B cell (primary cell): ENCODE data around the gene ITPRIP. TPM values are rescaled to one million over a fixed set of nuclear protein-coding genes. Genes with fewer than 3 reads are reported as not detected.
A peak's percentile ranks its signal among the peaks of the same experiment; 100 is the strongest.

ENCODE experiments used
- ATAC-seq: fragments of 200-7000 bp; cut with Tn5 transposase; one replicate; pipeline ENCODE4 v1.10.0; 2021; ENCODE audit warnings: low read depth, mild to moderate bottlenecking, moderate number of reproducible peaks, moderate library complexity
- CTCF ChIA-PET: fragments of 350-600 bp; sonication (Branson Sonifier 250); formaldehyde crosslinking; loops from one replicate; lab custom pipeline; 2021; ENCODE audit warnings: antibody characterized with exemption, inconsistent platforms; lab: Charles Lee
- POLR2A ChIA-PET: fragments of 350-600 bp; sonication (Branson Sonifier 250); formaldehyde crosslinking; loops from one replicate; lab custom pipeline; 2021; ENCODE audit warnings: antibody characterized with exemption; lab: Charles Lee
- DNase-seq: peaks from one replicate; pipeline ENCODE4 v3.0.0; 2013
- H2AFZ ChIP-seq: 2 replicates; pipeline ENCODE4 v1.6.1; 2012; ENCODE audit warnings: mild to moderate bottlenecking, low read depth, low read length; ENCODE audit not compliant: insufficient read depth, poor library complexity, severe bottlenecking
- H3K27ac ChIP-seq, 2 donors: 1 replicate in 1 of 2; 2 replicates in 1 of 2; pipeline ENCODE4 v1.5.1; 2012 to 2013; ENCODE audit warnings: low read length in 2 of 2, mild to moderate bottlenecking in 2 of 2, moderate library complexity in 1 of 2
- H3K27me3 ChIP-seq, 4 experiments: fragments of 200-600 bp in 1 of 4; sonication (generic) in 1 of 4; replicated peaks in 1 of 4; 1 replicate in 2 of 4; 2 replicates in 2 of 4; pipeline versions ENCODE4 v1.6.1 to v1.7.0; 2013 to 2016; ENCODE audit warnings: low read length in 3 of 4, mild to moderate bottlenecking in 2 of 4, mixed read lengths in 1 of 4, moderate library complexity in 1 of 4; ENCODE audit not compliant: insufficient read depth in 4 of 4, control insufficient read depth in 3 of 4; ENCODE audit errors: control extremely low read depth in 1 of 4
- H3K36me3 ChIP-seq, 2 experiments: replicated peaks in 1 of 2; 1 replicate in 1 of 2; 2 replicates in 1 of 2; pipeline versions ENCODE4 v1.6.1 to v1.7.1; 2013; ENCODE audit warnings: low read length in 1 of 2; ENCODE audit not compliant: insufficient read depth in 2 of 2, control insufficient read depth in 1 of 2; ENCODE audit errors: control extremely low read depth in 1 of 2, extremely low read depth in 1 of 2
- H3K4me1 ChIP-seq, 2 donors: fragments of 200-600 bp in 1 of 2; sonication (generic) in 1 of 2; 1 replicate in 1 of 2; 2 replicates in 1 of 2; pipeline versions ENCODE4 v1.5.1 to v1.6.1; 2013 to 2017; ENCODE audit warnings: low read length in 2 of 2; ENCODE audit not compliant: control insufficient read depth in 2 of 2, insufficient read depth in 2 of 2
- H3K4me2 ChIP-seq: replicated peaks from 2 replicates; pipeline ENCODE3; 2012; ENCODE audit warnings: mild to moderate bottlenecking, low read depth, low read length; ENCODE audit not compliant: poor library complexity, severe bottlenecking
- H3K4me3 ChIP-seq, 5 experiments: fragments of 200-600 bp in 1 of 5; sonication (generic) in 1 of 5; 1 replicate in 3 of 5; 2 replicates in 2 of 5; pipeline versions ENCODE4 v1.5.1 to v1.7.0; 2011 to 2016; ENCODE audit warnings: low read length in 4 of 5, mild to moderate bottlenecking in 4 of 5, low read depth in 2 of 5, control low read depth in 1 of 5, moderate library complexity in 1 of 5; ENCODE audit not compliant: insufficient read depth in 1 of 5; ENCODE audit errors: control extremely low read depth in 1 of 5, extremely low read depth in 1 of 5
- H3K79me2 ChIP-seq: fragments of 200-600 bp; sonication (generic); one replicate; pipeline ENCODE4 v1.6.0; 2016; ENCODE audit warnings: low read length; ENCODE audit not compliant: control insufficient read depth, insufficient read depth
- H3K9ac ChIP-seq: fragments of 200-600 bp; sonication (generic); 2 replicates; pipeline ENCODE4 v1.6.1; 2017; ENCODE audit warnings: mild to moderate bottlenecking, low read length, moderate library complexity
- H3K9me3 ChIP-seq, 3 donors: one replicate each; pipeline versions ENCODE4 v1.6.1 to v1.7.1; 2013; ENCODE audit warnings: low read length in 2 of 3; ENCODE audit not compliant: control insufficient read depth in 2 of 3, insufficient read depth in 1 of 3; ENCODE audit errors: control extremely low read depth in 1 of 3
- H4K20me1 ChIP-seq: 2 replicates; pipeline ENCODE4 v1.6.0; 2012; ENCODE audit warnings: mild to moderate bottlenecking, low read length; ENCODE audit not compliant: insufficient read depth, control insufficient read depth, poor library complexity, severe bottlenecking
- H3K27ac Mint-ChIP-seq: one replicate; pipeline ENCODE4 v1.8.0; 2021; ENCODE audit warnings: mixed read lengths
- H3K27me3 Mint-ChIP-seq: one replicate; pipeline ENCODE4 v1.8.0; 2021; ENCODE audit warnings: mixed read lengths
- H3K4me1 Mint-ChIP-seq: one replicate; pipeline ENCODE4 v1.8.0; 2021; ENCODE audit warnings: mixed read lengths
- H3K4me3 Mint-ChIP-seq: one replicate; pipeline ENCODE4 v1.8.0; 2021; ENCODE audit warnings: mixed read lengths
- H3K9me3 Mint-ChIP-seq: one replicate; pipeline ENCODE4 v1.8.0; 2022; ENCODE audit warnings: mixed read lengths; ENCODE audit not compliant: insufficient read depth
- EZH2 ChIP-seq: IDR thresholded peaks from 2 replicates; pipeline ENCODE4 v1.6.1; 2012; ENCODE audit warnings: borderline replicate concordance, low read depth, mild to moderate bottlenecking, moderate library complexity, low read length; ENCODE audit not compliant: insufficient read depth, poor library complexity, severe bottlenecking
- WGBS: methylation state at CpG from one replicate; pipeline ENCODE4 v1.1.5; 2013; ENCODE audit warnings: missing lambda C conversion rate; ENCODE audit not compliant: insufficient coverage; 5-methylcytosine and 5-hydroxymethylcytosine counted together
- intact Hi-C: fragments of 100-400 bp; cut with micrococcal nuclease; formaldehyde crosslinking; loops from one replicate; pipeline ENCODE4 v1.10.0; 2022
- polyA plus RNA-seq: library from polyadenylated mRNA; depleted of rRNA; stranded (reverse); fragments of >200 nt; gene quantifications from 2 replicates; pipeline ENCODE4 v1.2.3, GENCODE V29; 2012
- total RNA-seq, 2 donors: library from RNA; stranded (reverse); fragments of 120-200 nt in 1 of 2; gene quantifications; 1 replicate in 1 of 2; 2 replicates in 1 of 2; pipeline versions ENCODE4 v1.2.3 to v1.2.4, GENCODE V29; 2013 to 2022
- TF ChIP-seq, protein P1 (sequence below): fragments of 200-600 bp; IDR thresholded peaks from one replicate; pipeline ENCODE4 v1.8.0; 2022; ENCODE audit warnings: antibody characterized with exemption, mild to moderate bottlenecking

The ITPRIP gene
- total and polyA plus RNA-seq, 2 donors (not counting 1 experiment from before 2014, with no cell fraction given): 22.5 to 28.5 TPM

GRCh38 chr10:104331208-104331838, 6.9 kb downstream of the ITPRIP start:
- Mint-ChIP-seq H3K9me3 (no peaks in the 10 kb centered on the region), H3K4me1 (peaks cover 97% of the 10 kb centered on the region), H3K27ac (peak overlapping the region; percentile 89), H3K27me3 (no peaks in the 10 kb centered on the region), H3K4me3 (peak overlapping the region; percentile 69)
- H2AFZ ChIP-seq: no peak overlapping the region
- H3K27me3 ChIP-seq: no peaks in the 10 kb centered on the region
- H4K20me1 ChIP-seq: peaks cover 100% of the 10 kb centered on the region
- no peak overlapping the region for H3K9ac ChIP-seq
- no peak overlapping the region for H3K4me3 ChIP-seq
- H3K79me2 ChIP-seq: peaks cover 100% of the 10 kb centered on the region
- H3K27ac ChIP-seq: peak overlapping the region in 1 of 2 donors; percentile 25
- WGBS: 39% methylated on average over 8 of the region's 9 CpGs
- peaks cover 75 to 92% of the 10 kb centered on the region in 2 donors for H3K4me1 ChIP-seq
- no peak for ATAC-seq
- TF ChIP-seq, protein P1, sequence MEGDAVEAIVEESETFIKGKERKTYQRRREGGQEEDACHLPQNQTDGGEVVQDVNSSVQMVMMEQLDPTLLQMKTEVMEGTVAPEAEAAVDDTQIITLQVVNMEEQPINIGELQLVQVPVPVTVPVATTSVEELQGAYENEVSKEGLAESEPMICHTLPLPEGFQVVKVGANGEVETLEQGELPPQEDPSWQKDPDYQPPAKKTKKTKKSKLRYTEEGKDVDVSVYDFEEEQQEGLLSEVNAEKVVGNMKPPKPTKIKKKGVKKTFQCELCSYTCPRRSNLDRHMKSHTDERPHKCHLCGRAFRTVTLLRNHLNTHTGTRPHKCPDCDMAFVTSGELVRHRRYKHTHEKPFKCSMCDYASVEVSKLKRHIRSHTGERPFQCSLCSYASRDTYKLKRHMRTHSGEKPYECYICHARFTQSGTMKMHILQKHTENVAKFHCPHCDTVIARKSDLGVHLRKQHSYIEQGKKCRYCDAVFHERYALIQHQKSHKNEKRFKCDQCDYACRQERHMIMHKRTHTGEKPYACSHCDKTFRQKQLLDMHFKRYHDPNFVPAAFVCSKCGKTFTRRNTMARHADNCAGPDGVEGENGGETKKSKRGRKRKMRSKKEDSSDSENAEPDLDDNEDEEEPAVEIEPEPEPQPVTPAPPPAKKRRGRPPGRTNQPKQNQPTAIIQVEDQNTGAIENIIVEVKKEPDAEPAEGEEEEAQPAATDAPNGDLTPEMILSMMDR: no peak
- TF ChIP-seq EZH2: no peak
- intact Hi-C loops: no loop called here
- ChIA-PET CTCF (interaction anchor here (6.5 to 7.8 kb wide), 2 partner anchors 18 to 25 kb away, joined by 42 to 47 read pairs; no protein-coding TSS in a partner anchor), POLR2A (no interaction called here)
- H3K4me2 ChIP-seq: peak overlapping the region; percentile 72
- peaks cover 0 to 13% of the 10 kb centered on the region in 2 experiments for H3K36me3 ChIP-seq
- DNase-seq: no peak
- H3K9me3 ChIP-seq: no peaks in the 10 kb centered on the region
